ENCODE measurements around the gene PTPN6. TPM values are rescaled to one million over a fixed set of nuclear protein-coding genes. Genes with fewer than 3 reads are reported as not detected.

PTPN6 gene
- total and polyA plus RNA-seq, 2 of the 4 experiments (the other 2 are of a cell fraction): under 0.01 to 0.14 TPM

DNA sequence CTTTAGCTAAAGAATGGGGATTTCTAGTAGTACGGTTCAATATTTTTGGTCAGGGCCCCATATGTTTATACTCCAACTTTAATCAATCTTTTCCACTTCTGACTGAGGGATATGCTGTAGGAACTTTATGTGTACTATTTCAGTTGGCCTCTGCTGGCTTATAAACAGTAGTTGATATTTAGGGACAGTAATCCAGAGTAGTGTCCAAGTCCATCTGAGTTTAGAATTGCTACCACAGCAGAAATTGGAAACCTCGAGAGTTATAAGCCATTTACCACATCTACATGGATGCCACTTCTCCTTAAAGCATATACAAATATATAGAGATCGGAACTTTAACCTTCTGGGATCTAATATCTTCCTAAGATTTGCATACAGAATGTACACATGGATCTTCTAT lies 55.5 kb downstream of the PTPN6 start:
- no peaks in the 10 kb centered on the region for H3K27me3 ChIP-seq (ENCODE audit: control insufficient read depth, insufficient read depth, low read length)
- dilution Hi-C loops (cut with HindIII; ENCODE audit: low sequenced_read_pairs, unreplicated experiment) (no loop called here), in situ Hi-C loops (cut with MboI; ENCODE audit: low sequenced_read_pairs) (no loop called here), intact Hi-C loops (cut with micrococcal nuclease) (no loop called here)
- CTCF ChIA-PET: no interaction called here
- no peak overlapping the region for H3K14ac ChIP-seq (replicated peaks; ENCODE audit: low read depth, low read length)
- H4K8ac ChIP-seq (ENCODE audit: low read depth in 2 of 2, low read length in 2 of 2): no peak overlapping the region
- H3K4me2 ChIP-seq (ENCODE audit: low read depth, low read length): no peak overlapping the region
- no peak overlapping the region for H2BK15ac ChIP-seq (ENCODE audit: low read depth, low read length)
- H2AK5ac ChIP-seq (ENCODE audit: low read depth, low read length): no peak overlapping the region
- TF ChIP-seq RAD21 (IDR thresholded peaks at IDR 0.05; ENCODE audit: low read length) (no peak), ELK1 (IDR thresholded peaks at IDR 0.05; ENCODE audit: borderline replicate concordance, low read depth, low read length) (no peak), SMC3 (IDR thresholded peaks at IDR 0.05; ENCODE audit: low read depth, low read length) (no peak), MXI1 (IDR thresholded peaks at IDR 0.05; ENCODE audit: borderline replicate concordance, low read depth, low read length) (no peak), NFE2L2 (IDR thresholded peaks at IDR 0.05; ENCODE audit: low read depth, low read length) (no peak), MAFK (IDR thresholded peaks at IDR 0.05; ENCODE audit: low read depth, low read length) (no peak), MAZ (IDR thresholded peaks at IDR 0.05; ENCODE audit: borderline replicate concordance, low read depth, low read length) (no peak), POLR2A (IDR thresholded peaks at IDR 0.05; ENCODE audit: low read depth, low read length) (no peak), CEBPB (IDR thresholded peaks at IDR 0.05; ENCODE audit: low read depth, low read length) (no peak)
- TF ChIP-seq, protein P1, sequence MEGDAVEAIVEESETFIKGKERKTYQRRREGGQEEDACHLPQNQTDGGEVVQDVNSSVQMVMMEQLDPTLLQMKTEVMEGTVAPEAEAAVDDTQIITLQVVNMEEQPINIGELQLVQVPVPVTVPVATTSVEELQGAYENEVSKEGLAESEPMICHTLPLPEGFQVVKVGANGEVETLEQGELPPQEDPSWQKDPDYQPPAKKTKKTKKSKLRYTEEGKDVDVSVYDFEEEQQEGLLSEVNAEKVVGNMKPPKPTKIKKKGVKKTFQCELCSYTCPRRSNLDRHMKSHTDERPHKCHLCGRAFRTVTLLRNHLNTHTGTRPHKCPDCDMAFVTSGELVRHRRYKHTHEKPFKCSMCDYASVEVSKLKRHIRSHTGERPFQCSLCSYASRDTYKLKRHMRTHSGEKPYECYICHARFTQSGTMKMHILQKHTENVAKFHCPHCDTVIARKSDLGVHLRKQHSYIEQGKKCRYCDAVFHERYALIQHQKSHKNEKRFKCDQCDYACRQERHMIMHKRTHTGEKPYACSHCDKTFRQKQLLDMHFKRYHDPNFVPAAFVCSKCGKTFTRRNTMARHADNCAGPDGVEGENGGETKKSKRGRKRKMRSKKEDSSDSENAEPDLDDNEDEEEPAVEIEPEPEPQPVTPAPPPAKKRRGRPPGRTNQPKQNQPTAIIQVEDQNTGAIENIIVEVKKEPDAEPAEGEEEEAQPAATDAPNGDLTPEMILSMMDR (conservative IDR thresholded peaks at IDR 0.05; ENCODE audit: low read depth, low read length): no peak
- H3K4me3 ChIP-seq (ENCODE audit: insufficient read depth, low read depth, low read length): no peak overlapping the region
- H2BK20ac ChIP-seq (ENCODE audit: low read depth, low read length): no peak overlapping the region
- no peak overlapping the region for H4K5ac ChIP-seq (ENCODE audit: low read depth, low read length)
- H3K36me3 ChIP-seq (ENCODE audit: control insufficient read depth, insufficient read depth, low read length): peaks cover 1% of the 10 kb centered on the region; the same call in 1 of the 2 replicates
- no peak overlapping the region for H4K91ac ChIP-seq (ENCODE audit: insufficient read depth, low read depth, low read length)
- H2AK9ac ChIP-seq (replicated peaks; ENCODE audit: low read depth, low read length, poor library complexity): no peak overlapping the region
- peaks cover 3 to 28% of the 10 kb centered on the region in 2 experiments; a peak in 3 of 4 replicates for H3K79me1 ChIP-seq (ENCODE audit: low read depth in 1 of 2, low read length in 2 of 2)
- no peak overlapping the region for H3K9ac ChIP-seq (ENCODE audit: low read depth, low read length)
- 0 out of 2 replicates have a peak, but pooled peaks cover 3% of the 10 kb centered on the region for H3K9me1 ChIP-seq (ENCODE audit: insufficient read depth, low read length)
- DNase-seq (no peak), ATAC-seq (ENCODE audit: low read depth) (no peak)
- no peak overlapping the region for H3K23ac ChIP-seq (ENCODE audit: low read depth, low read length)
- no peak overlapping the region for H3K4ac ChIP-seq (ENCODE audit: low read depth, low read length)
- H3K4me1 ChIP-seq (ENCODE audit: control insufficient read depth, insufficient read depth, low read length): no peaks in the 10 kb centered on the region
- H3K9me3 ChIP-seq (ENCODE audit: control insufficient read depth, insufficient read depth, low read length): no peaks in the 10 kb centered on the region
- no peak overlapping the region for H2BK120ac ChIP-seq (ENCODE audit: low read depth, low read length)
- H2AFZ ChIP-seq (replicated peaks; ENCODE audit: low read length, poor library complexity): no peak overlapping the region
- peaks cover 2% of the 10 kb centered on the region; the same call in 1 of the 2 replicates for H4K20me1 ChIP-seq (ENCODE audit: insufficient read depth, low read length)
- no CpG with 5 or more reads among the region's 3 CpGs for WGBS, 2 experiments (ENCODE audit: extremely low coverage in 2 of 2, insufficient read length in 1 of 2)
- BruUV-seq (replicated peaks): no TSS peak
- POLR2A ChIA-PET (ENCODE audit: unreplicated experiment): no interaction called here
- no peak overlapping the region for H3K27ac ChIP-seq (ENCODE audit: insufficient read depth, low read length)
- H3K56ac ChIP-seq (ENCODE audit: extremely low read depth, insufficient read depth, low read length): no peak overlapping the region
- H2BK5ac ChIP-seq (ENCODE audit: low read depth, low read length, poor library complexity, severe bottlenecking): no peak overlapping the region
- no peak overlapping the region for H3K18ac ChIP-seq (ENCODE audit: low read depth, low read length)
